H7 (cell line): ENCODE data around the gene STRBP. TPM values are rescaled to one million over a fixed set of nuclear protein-coding genes. Genes with fewer than 3 reads are reported as not detected.
"Not testable (repeated sequence)": the region's sequence is repeated elsewhere in the genome, so short reads cannot be mapped to it uniquely, and the experiment has no call there.

Source experiments
- DNase-seq: peaks from one replicate; pipeline ENCODE4 v3.0.0; 2012
- H3K27me3 ChIP-seq: 2 replicates; pipeline ENCODE4 v1.6.0; 2011; ENCODE audit warnings: mild to moderate bottlenecking, low read length; ENCODE audit not compliant: control insufficient read depth, insufficient read depth
- H3K36me3 ChIP-seq: replicated peaks from 2 replicates; pipeline ENCODE4 v1.5.1; 2011; ENCODE audit warnings: low read length; ENCODE audit not compliant: control insufficient read depth, insufficient read depth
- H3K4me3 ChIP-seq: 2 replicates; pipeline ENCODE4 v1.5.1; 2011; ENCODE audit warnings: low read depth, mild to moderate bottlenecking, control low read depth, low read length, moderate library complexity; ENCODE audit not compliant: insufficient read depth
- total RNA-seq: library from RNA; depleted of rRNA; stranded (reverse); fragments of >200 nt; shearing (Covaris generic); gene quantifications from 2 replicates; pipeline ENCODE4 v1.2.3, GENCODE V29; 2014

Gene STRBP
- total RNA-seq, 1 experiment from 2014 or later, result 35.0 TPM

GRCh38 chr9:123216251-123216797, 52.1 kb downstream of the STRBP start:
- H3K36me3 ChIP-seq, result no peaks in the 10 kb centered on the region
- no peak for DNase-seq
- no peaks in the 10 kb centered on the region for H3K27me3 ChIP-seq
- H3K4me3 ChIP-seq, result no peak overlapping the region

GRCh38 chr9:123211081-123211480, 57.3 kb downstream of the STRBP start:
- H3K27me3 ChIP-seq, result no peaks in the 10 kb centered on the region
- H3K4me3 ChIP-seq, result no peak overlapping the region
- no peak for DNase-seq
- no peaks in the 10 kb centered on the region for H3K36me3 ChIP-seq

GRCh38 chr9:123208626-123209174, 59.7 kb downstream of the STRBP start:
- Histone ChIP-seq H3K4me3 (no peak overlapping the region), H3K27me3 (no peaks in the 10 kb centered on the region), H3K36me3 (no peaks in the 10 kb centered on the region)
- DNase-seq, result no peak

- no peaks in the 10 kb centered on the region for H3K27me3 ChIP-seq
- no peak overlapping the region for H3K4me3 ChIP-seq
- no peaks in the 10 kb centered on the region for H3K36me3 ChIP-seq
- no peak for DNase-seq
These were observed 62.3 kb downstream of the STRBP start for GRCh38 chr9:123206065-123206464.

GRCh38 chr9:123201083-123201482, 67.3 kb downstream of the STRBP start:
- Histone ChIP-seq H3K27me3 (no peaks in the 10 kb centered on the region), H3K36me3 (no peaks in the 10 kb centered on the region), H3K4me3 (no peak overlapping the region)
- DNase-seq, result no peak

GRCh38 chr9:123200469-123200868, 67.9 kb downstream of the STRBP start:
- not testable (repeated sequence) for DNase-seq

GRCh38 chr9:123196124-123196523, 72.3 kb downstream of the STRBP start:
- Histone ChIP-seq H3K27me3 (no peaks in the 10 kb centered on the region), H3K36me3 (no peaks in the 10 kb centered on the region), H3K4me3 (no peak overlapping the region)
- DNase-seq, result no peak

More at GRCh38 chr9:123200469-123200868, 67.9 kb downstream of the STRBP start:
- H3K27me3 ChIP-seq, H3K36me3 ChIP-seq, H3K4me3 ChIP-seq: not testable (repeated sequence)

GRCh38 chr9:123194023-123194422, 74.4 kb downstream of the STRBP start:
- DNase-seq, result no peak
- Histone ChIP-seq H3K4me3 (no peak overlapping the region), H3K27me3 (no peaks in the 10 kb centered on the region), H3K36me3 (no peaks in the 10 kb centered on the region)

GRCh38 chr9:123191680-123192079, 76.7 kb downstream of the STRBP start:
- H3K27me3 ChIP-seq, result no peaks in the 10 kb centered on the region
- no peak overlapping the region for H3K4me3 ChIP-seq
- no peaks in the 10 kb centered on the region for H3K36me3 ChIP-seq
- no peak for DNase-seq

GRCh38 chr9:123191260-123191659, 77.1 kb downstream of the STRBP start:
- DNase-seq, result no peak
- Histone ChIP-seq H3K27me3 (no peaks in the 10 kb centered on the region), H3K36me3 (no peaks in the 10 kb centered on the region), H3K4me3 (no peak overlapping the region)

GRCh38 chr9:123187131-123187530, 81.3 kb downstream of the STRBP start:
- DNase-seq, result no peak
- no peak overlapping the region for H3K4me3 ChIP-seq
- H3K27me3 ChIP-seq, result no peaks in the 10 kb centered on the region
- H3K36me3 ChIP-seq, result no peaks in the 10 kb centered on the region; the same call in 1 of the 2 replicates

- DNase-seq, H3K4me3 ChIP-seq, H3K36me3 ChIP-seq: not testable (repeated sequence)
These were observed 82.4 kb downstream of the STRBP start for GRCh38 chr9:123186029-123186428.

GRCh38 chr9:123176949-123177348, 91.4 kb downstream of the STRBP start:
- DNase-seq, result no peak
- Histone ChIP-seq H3K27me3 (no peaks in the 10 kb centered on the region), H3K36me3 (peaks cover 2% of the 10 kb centered on the region; the same call in 1 of the 2 replicates), H3K4me3 (no peak overlapping the region)

More at GRCh38 chr9:123186029-123186428, 82.4 kb downstream of the STRBP start:
- not testable (repeated sequence) for H3K27me3 ChIP-seq

- Histone ChIP-seq H3K27me3 (no peaks in the 10 kb centered on the region), H3K36me3 (peaks cover 2% of the 10 kb centered on the region; the same call in 1 of the 2 replicates), H3K4me3 (no peak overlapping the region)
- DNase-seq, result no peak
These were observed 92.3 kb downstream of the STRBP start for GRCh38 chr9:123175854-123176629.

- no peak overlapping the region for H3K4me3 ChIP-seq
- no peaks in the 10 kb centered on the region for H3K27me3 ChIP-seq
- DNase-seq, result peak; percentile 10
- peaks cover 2% of the 10 kb centered on the region; the same call in 1 of the 2 replicates for H3K36me3 ChIP-seq
These were observed 93.4 kb downstream of the STRBP start for GRCh38 chr9:123174887-123175518.
